Measurements from ENCODE around the gene CKB.

Gene CKB

GRCh38 chr14:103483600-103483999, 39.0 kb downstream of the CKB start:
- no peak for DNase-seq

- peak; percentile 32 for DNase-seq
Measured at GRCh38 chr14:103480595-103480994, 42.0 kb downstream of the CKB start.

GRCh38 chr14:103476631-103477030, 46.0 kb downstream of the CKB start:
- no peak for DNase-seq

GRCh38 chr14:103476065-103476464, 46.6 kb downstream of the CKB start:
- no peak for DNase-seq

GRCh38 chr14:103474893-103475292, 47.7 kb downstream of the CKB start:
- DNase-seq, result no peak

- DNase-seq, result no peak
Measured at GRCh38 chr14:103472939-103473338, 49.7 kb downstream of the CKB start.

All from CD4-positive, alpha-beta T cell treated with Interleukin-21 for 1 hour (primary cell).